Measurements from ENCODE around the gene HIP1R.
"Not testable (repeated sequence)": the region's sequence is repeated elsewhere in the genome, so short reads cannot be mapped to it uniquely, and the experiment has no call there.

Gene HIP1R

DNA sequence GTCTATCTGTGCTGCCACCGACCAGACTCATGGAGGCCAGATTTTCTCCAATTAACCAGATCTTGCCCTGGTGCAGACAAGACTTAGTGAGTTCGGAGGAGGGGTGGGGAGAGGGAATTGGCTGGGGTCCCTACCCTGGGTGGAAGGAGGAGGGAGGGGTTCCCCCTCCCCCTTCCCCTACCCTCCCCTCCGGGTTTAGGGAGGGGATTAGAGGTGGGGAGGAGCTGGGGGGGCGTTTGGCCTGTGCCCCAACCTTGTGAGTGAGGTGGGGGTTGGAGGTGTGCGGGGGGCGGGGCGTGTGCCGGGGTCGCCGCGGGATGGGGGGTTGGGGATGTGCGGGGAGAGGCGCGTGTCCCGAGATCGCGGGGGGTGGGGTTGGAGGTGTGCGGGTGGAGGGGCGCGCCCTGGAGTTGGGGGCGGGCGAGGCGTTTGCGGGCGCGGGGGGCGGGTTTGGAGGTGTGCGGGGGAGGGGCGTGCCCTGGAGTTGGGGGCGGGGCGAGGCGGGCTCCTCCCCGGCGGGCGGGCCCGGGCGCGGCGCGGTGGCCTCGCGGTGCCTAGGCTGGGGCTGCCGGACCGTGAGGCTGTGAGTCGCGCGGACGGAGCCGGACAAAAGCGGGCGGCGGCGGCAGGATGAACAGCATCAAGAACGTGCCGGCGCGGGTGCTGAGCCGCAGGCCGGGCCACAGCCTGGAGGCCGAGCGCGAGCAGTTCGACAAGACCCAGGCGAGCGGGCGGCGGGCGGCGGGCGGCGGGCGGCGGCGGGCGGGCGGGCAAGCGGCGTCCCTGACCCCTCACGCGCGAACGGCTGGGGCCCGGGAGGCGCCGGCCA is at the start of gene HIP1R:
HIP1R (plus strand) TSS at position 537 of the 829 bp plus-strand sequence; CDS start at position 631, 94 bp downstream.
- peak; percentile 37 for DNase-seq (ENCODE audit: low spot score)

DNA sequence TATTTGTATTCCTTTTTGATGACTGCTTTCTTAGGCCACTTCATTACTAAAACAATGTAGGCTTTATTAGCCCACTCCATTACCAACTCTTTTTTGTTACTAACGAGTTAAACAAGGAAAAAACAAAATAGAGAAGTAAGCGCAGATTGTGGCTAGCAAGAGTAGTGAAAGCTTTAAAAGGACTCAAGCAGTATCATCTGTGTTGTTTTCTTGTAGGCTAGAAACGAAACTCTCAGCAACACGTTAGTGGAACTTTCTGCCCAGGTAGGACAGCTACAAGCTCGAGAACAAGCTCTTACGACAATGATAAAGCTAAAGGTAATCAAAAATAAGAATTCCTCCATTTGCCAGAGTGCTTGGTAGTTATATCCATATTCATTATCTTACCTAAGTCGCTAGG is 49.8 kb upstream of the HIP1R start:
- no peak for DNase-seq (ENCODE audit: low spot score)

DNA sequence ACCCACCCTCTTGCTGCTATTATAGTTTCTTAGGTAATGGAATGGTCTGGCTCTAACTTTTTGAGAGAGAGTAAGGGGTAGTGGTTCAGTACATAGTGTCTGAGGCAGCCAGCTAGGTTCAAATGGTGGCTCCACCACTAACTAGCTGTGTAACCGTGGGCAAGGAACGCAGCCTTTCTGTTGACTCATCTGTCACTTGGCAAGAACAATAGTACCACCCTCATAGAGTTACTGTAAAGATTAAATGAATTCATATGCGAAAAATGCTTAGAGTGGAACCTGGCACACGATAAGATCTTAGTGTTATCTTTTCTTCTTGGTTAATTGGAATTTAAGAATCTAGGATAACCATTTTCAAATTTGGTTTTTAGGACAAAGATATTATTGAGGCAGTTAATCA is 46.9 kb upstream of the HIP1R start:
- DNase-seq (ENCODE audit: low spot score), result no peak

- DNase-seq (ENCODE audit: low spot score), result no peak
Measured at GRCh38 chr12:122789637-122790036, 45.6 kb upstream of the HIP1R start.

GRCh38 chr12:122790393-122791075 is 44.7 kb upstream of the HIP1R start:
- no peak for DNase-seq (ENCODE audit: low spot score)

GRCh38 chr12:122793685-122794106 is 41.6 kb upstream of the HIP1R start:
- peak; percentile 61 for DNase-seq (ENCODE audit: low spot score)

DNA sequence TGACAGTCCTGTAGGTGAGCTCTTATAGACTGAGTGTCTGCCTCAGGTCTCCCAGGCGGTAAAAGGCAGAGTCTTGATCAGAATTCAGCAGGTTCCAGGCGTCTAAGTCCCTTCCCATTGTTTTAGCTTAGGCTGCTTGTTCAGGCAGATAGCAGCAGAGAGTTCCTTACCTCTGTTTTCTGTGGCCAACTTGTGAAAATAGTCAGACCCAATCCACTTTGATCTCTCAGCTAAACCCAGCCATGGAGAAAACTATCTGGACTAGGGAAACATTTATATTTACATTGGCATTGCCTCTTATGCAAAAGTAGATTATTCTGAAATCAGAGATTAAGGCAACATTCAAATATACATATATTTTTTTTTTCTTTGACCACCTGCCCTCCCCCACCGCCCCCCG is 39.5 kb upstream of the HIP1R start:
- no peak for DNase-seq (ENCODE audit: low spot score)

- no peak for DNase-seq (ENCODE audit: low spot score)
Measured at GRCh38 chr12:122799641-122800243, 35.5 kb upstream of the HIP1R start.

DNA sequence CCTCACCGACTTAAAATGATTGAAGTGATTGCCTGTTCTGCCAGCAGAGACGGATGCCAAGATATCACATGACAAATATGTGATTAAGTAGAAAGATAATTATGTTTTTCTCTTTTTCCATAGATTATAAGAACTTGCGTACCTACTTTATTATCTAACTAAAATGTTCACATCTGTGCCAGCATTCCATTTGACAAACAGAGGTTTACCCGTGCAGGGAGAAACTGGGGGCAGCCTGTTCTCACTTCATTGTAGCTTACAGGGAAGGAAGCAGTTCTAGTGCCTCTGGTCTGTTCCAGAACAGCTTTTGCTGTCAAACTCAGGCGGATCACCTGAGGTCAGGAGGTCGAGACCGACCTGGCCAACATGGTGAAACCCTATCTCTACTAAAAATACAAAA is 31.3 kb upstream of the HIP1R start:
- DNase-seq (ENCODE audit: low spot score), result no peak

DNA sequence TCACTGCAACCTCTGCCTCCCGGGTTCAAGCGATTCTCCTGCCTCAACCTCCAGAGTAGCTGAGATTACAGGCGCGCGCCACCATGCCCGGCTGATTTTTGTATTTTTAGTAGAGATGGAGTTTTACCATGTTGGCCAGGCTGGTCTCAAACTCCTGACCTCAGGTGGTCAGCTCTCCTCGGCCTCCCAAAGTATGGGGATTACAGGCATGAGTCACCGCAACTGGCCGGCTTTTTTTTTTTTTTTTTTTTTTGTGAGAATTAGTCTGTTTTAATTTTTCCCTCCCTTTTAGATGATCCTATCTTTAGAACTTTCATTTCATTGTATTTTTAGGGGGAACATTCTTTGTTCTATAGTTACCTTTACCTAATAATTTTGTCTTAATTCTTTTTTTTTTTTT is 30.3 kb upstream of the HIP1R start:
- DNase-seq (ENCODE audit: low spot score), result not testable (repeated sequence)

GRCh38 chr12:122807651-122808050 is 27.6 kb upstream of the HIP1R start:
- no peak for DNase-seq (ENCODE audit: low spot score)

DNA sequence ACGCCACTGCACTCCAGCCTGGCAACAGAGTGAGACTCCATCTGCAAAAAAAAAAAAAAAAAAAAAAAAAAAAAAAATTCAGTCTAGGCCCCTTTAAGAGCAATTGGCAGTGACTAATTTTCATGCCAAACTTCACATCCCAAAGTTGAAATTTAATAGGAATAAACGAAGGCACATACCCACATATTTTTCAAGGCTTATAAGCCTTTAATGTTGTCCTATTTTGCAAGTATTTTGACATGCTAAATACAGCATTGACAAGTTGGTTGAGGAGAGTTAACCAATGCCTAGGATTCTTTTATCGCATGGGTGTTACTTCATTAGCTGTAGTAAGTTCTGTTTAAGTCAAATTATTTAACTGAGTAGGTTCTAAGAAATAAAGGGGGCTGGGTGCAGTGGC is 23.5 kb upstream of the HIP1R start:
- no peak for DNase-seq (ENCODE audit: low spot score)

DNA sequence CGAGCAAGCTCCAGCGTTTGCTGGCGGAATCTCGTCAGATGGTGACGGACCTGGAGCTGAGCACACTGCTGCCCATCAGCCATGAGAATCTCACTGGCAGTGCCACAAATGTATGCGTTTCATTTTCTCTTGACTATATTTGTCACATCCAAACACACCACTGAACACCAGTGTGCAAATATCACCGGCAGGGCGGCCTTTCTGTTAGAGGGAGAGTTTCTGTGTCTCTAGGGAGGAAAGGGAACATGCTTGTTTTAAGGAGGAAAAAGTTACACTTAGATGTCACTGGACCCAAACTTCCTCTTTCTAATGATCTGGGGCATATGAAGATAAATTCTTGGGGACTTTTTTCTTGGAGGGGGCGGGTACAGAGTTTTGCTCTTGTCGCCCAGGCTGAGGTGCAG is 21.9 kb upstream of the HIP1R start:
- no peak for DNase-seq (ENCODE audit: low spot score)

- DNase-seq (ENCODE audit: low spot score), result no peak
Measured at GRCh38 chr12:122819209-122819785, 16.0 kb upstream of the HIP1R start.

DNA sequence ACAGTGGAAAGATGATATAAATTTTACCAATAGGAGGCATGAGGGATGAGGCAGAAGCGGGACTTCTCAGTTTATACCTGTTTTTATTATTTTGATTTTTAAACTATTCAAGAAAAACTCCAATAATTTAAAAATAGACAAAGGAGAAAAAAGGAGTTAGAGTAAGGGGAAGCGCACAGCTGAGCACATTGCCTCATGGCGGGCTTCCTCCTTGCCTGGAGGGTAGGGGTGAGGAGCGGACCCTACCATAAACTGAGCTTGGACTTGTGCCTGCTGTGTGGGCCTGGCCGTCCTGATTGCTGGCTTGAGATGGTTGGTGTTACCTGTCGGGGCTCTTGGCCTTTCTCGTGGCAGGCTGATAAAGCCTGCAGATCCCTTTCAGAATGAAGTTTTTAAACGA is 15.1 kb upstream of the HIP1R start:
- DNase-seq (ENCODE audit: low spot score), result no peak

GRCh38 chr12:122820838-122821271 is 14.4 kb upstream of the HIP1R start:
- DNase-seq (ENCODE audit: low spot score), result no peak

GRCh38 chr12:122823429-122823828 is 11.8 kb upstream of the HIP1R start:
- no peak for DNase-seq (ENCODE audit: low spot score)

DNA sequence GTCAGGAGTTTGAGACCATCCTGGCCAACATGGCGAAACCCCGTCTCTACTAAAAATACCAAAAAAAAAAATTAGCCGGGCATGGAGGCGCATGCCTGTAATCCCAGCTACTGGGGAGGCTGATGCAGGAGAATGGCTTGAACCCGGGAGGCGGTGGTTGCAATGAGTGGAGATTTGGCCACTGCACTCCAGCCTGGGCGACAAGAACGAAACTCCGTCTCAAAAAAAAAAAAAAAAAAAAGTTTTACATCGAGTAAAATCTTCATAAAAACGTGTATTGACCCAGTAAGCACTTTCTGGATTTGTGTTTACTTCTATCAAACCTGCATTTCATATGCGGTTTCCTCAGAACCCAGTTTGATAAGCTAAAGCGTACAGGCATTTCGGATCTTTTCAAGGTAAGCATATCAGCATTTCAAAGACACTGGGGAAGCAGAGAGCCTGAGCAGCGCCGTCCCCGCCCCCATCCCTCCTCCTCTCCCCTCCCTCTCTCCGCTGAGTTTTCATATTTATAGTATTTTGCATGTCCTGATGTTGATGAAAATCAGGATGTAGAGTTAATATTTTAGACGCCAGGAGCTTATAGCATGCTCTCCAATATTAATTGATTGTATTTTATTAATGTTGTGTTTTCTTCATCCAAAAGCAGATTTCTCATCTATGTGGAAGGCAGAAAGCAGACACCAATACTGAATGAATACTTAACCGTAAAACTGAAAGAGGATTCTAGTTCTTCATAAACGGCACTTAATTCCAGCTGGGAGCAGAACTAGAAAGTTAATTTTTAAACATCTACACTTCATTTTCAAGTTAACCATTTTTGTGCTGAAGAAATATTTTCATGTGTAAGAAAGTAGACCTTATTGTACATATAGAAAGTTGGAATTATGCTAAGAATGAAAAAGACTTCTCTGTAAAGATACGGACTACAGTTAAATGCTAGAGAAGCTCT is 9.2 kb upstream of the HIP1R start:
- DNase-seq (ENCODE audit: low spot score), result no peak

DNA sequence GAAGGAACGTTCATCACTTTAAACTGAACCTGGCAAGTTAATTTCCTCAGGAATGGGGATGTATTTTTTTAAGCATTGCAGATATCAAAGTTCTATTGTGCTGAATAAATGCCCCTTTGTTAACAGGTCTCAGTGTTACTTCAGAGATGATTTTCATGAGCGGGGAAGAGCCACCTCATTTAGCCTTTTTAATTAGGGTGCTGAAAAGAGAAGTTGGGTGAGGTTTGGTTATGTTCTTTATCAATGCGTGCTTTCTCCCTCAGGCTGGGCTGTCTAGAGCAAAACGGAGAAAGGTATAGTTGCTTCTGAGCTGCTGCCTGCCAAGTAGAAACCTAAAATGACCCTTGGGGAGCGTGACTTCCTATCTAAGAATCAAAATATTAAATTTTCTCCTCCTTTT is 8.0 kb upstream of the HIP1R start:
- no peak for DNase-seq (ENCODE audit: low spot score)

- DNase-seq (ENCODE audit: low spot score), result no peak
Measured at GRCh38 chr12:122830517-122831214, 4.6 kb upstream of the HIP1R start.

Data from CD4-positive, alpha-beta T cell treated with Interleukin-15 for 4 hours (primary cell).